K562 (cell line): ENCODE results near the gene SPI1. TPM values are rescaled to one million over a fixed set of nuclear protein-coding genes. Genes with fewer than 3 reads are reported as not detected.

ENCODE experiments used
- CREB3 ChIP-seq: fragments of 450-650 bp; conservative IDR thresholded peaks from 2 replicates; pipeline ENCODE4 v1.6.1; 2016; ENCODE audit warnings: missing genetic modification characterization, low read depth, mild to moderate bottlenecking, missing compliant biosample characterization, moderate library complexity
- DPF2 ChIP-seq: fragments of 450-650 bp; IDR thresholded peaks from 2 replicates; pipeline ENCODE4 v1.6.1; 2016
- HMBOX1 ChIP-seq: sonication (generic); IDR thresholded peaks from 2 replicates; pipeline ENCODE4 v1.6.1; 2016
- HOXB6 ChIP-seq: fragments of 250-450 bp; sonication (Bioruptor Pico); IDR thresholded peaks from 2 replicates; pipeline ENCODE4 v1.5.1; 2022; ENCODE audit warnings: mild to moderate bottlenecking, borderline replicate concordance
- KAT2B ChIP-seq: IDR thresholded peaks from one replicate; pipeline ENCODE4 v1.6.1; 2012; ENCODE audit warnings: low read depth, mild to moderate bottlenecking, control low read depth, inconsistent platforms, low read length, moderate library complexity
- LEF1 ChIP-seq: fragments of 450-650 bp; IDR thresholded peaks from 2 replicates; pipeline ENCODE4 v1.6.1; 2016; ENCODE audit warnings: mild to moderate bottlenecking
- NRF1 ChIP-seq, 2 experiments: fragments of 450-650 bp; IDR thresholded peaks in 1 of 2; conservative IDR thresholded peaks in 1 of 2; 2 replicates each; pipeline ENCODE4 v1.6.1; 2014; ENCODE audit warnings: mild to moderate bottlenecking in 2 of 2
- POLR2A ChIP-seq: fragments of 450-650 bp; conservative IDR thresholded peaks from 2 replicates; pipeline ENCODE4 v1.6.1; 2016
- TAF1 ChIP-seq: IDR thresholded peaks from 2 replicates; pipeline ENCODE4 v1.6.1; 2011; ENCODE audit warnings: mild to moderate bottlenecking, low read length, moderate library complexity; ENCODE audit not compliant: insufficient read depth, control insufficient read depth, severe bottlenecking; ENCODE audit errors: extremely low read depth
- TFAM ChIP-seq: fragments of 250-450 bp; sonication (Bioruptor Pico); conservative IDR thresholded peaks from 2 replicates; pipeline ENCODE4 v1.5.0; 2021; ENCODE audit warnings: mild to moderate bottlenecking, moderate library complexity
- ZNF282 ChIP-seq: sonication (generic); formaldehyde crosslinking; IDR thresholded peaks from 2 replicates; pipeline ENCODE4 v1.8.1; 2023; ENCODE audit warnings: missing genetic modification reagents
- ZNF354B ChIP-seq: fragments of 250-450 bp; sonication (Bioruptor Pico); IDR thresholded peaks from 2 replicates; pipeline ENCODE4 v1.4.0; 2020
- ZNF561 ChIP-seq: fragments of 450-650 bp; formaldehyde crosslinking; conservative IDR thresholded peaks from 2 replicates; pipeline ENCODE4 v1.4.0; 2020; ENCODE audit warnings: mild to moderate bottlenecking, moderate library complexity
- polyA plus RNA-seq, 8 experiments: library from polyadenylated mRNA; depleted of rRNA in 4 of 8; stranded (reverse) in 5 of 8; unstranded in 3 of 8; fragments of >200 nt; fragmentation: Nextera tagmentation in 2 of 8; fragmentation: Illumina TruSeq in 1 of 8; extraction: Ambion mirVana in 2 of 8; extraction: Trizol in 1 of 8; gene quantifications; 2 replicates each; pipeline versions ENCODE4 v1.2.1 to v1.2.3, GENCODE V29; 2011 to 2014; ENCODE audit warnings: inconsistent platforms in 1 of 8, missing spikeins in 1 of 8
- total RNA-seq, 7 experiments: library from RNA; depleted of rRNA in 6 of 7; stranded (reverse); fragments of >200 nt in 6 of 7; fragmentation: Illumina TruSeq in 2 of 7; extraction: Trizol in 2 of 7; gene quantifications; 2 replicates each; pipeline versions ENCODE4 v1.2.1 to v1.2.3, GENCODE V29; 2011 to 2021; ENCODE audit warnings: low replicate concordance in 1 of 7
- TF ChIP-seq, protein P1 (sequence below): fragments of 250-450 bp; sonication (Bioruptor Pico); IDR thresholded peaks from 2 replicates; pipeline ENCODE4 v1.4.0; 2020
- TF ChIP-seq, protein P2 (sequence below): sonication (generic); formaldehyde crosslinking; IDR thresholded peaks from 2 replicates; pipeline ENCODE4 v1.8.0; 2023; ENCODE audit warnings: mild to moderate bottlenecking, missing genetic modification reagents

The SPI1 gene
- total and polyA plus RNA-seq, 9 of the 15 experiments (the other 6 are each of a cell fraction or from before 2014, with no cell fraction given) = 0.10 to 33.7 (median 10.3) TPM

DNA sequence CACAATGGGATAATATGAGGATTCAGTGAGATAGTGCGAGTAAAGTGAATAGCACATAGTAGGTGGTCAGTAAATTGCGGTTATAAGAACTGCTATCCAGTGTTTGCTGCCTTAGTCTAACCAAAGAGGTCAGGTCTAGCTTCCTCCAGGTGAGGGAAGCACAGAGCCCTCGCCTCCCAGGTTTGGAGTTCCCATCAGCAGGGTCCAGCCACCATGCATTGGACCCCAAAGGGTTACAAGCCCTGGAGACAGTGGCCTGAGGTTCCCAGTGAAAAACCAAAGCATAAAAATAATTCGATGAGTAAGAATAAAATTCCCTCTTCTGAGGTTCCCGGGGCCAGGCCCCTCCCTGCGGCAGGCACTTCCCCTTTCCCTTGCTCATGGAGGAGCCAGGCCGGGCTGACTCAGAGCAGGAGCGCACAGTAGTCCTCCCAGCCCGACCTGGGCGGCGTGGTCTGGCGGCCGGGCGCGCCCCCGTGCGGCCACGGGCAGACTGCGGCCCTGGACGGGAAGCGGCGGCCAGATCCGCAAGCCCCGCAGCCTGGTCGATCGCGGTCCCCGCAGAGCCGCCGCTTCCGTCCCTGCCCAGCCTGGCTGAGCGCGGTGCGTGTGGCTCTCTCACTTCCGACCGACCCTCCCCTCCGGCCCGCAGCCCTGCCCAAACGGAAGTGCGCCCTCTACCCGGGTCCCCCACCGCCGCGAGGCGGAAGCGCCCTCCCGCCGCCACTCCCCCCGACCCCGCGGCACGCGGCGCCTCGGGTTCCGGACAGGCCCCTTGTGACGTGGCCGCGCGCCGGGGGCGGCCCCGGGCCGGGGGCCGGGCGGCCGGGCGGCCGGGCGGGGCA, 29.6 kb upstream of the SPI1 start, which contains the start of gene SLC39A13 (continued):
- TF ChIP-seq ZNF561 (CRISPR knock-in tag) (no peak), HOXB6 (CRISPR knock-in tag) (no peak), HMBOX1 (no peak), TAF1 (peak; percentile 62), POLR2A (peak; percentile 74), ZNF354B (CRISPR knock-in tag) (no peak), LEF1 (no peak), KAT2B (no peak), CREB3 (tag) (no peak), ZNF282 (peak; percentile 76; the same call in 1 of the 2 replicates), NRF1 (conservative IDR thresholded peaks at IDR 0.05 in 1 of 2, IDR thresholded peaks at IDR 0.05 in 1 of 2) (peak; percentile 50 to 62), DPF2 (peak; percentile 73; the same call in 1 of the 2 replicates), TFAM (CRISPR knock-in tag) (no peak)
- TF ChIP-seq, protein P1, sequence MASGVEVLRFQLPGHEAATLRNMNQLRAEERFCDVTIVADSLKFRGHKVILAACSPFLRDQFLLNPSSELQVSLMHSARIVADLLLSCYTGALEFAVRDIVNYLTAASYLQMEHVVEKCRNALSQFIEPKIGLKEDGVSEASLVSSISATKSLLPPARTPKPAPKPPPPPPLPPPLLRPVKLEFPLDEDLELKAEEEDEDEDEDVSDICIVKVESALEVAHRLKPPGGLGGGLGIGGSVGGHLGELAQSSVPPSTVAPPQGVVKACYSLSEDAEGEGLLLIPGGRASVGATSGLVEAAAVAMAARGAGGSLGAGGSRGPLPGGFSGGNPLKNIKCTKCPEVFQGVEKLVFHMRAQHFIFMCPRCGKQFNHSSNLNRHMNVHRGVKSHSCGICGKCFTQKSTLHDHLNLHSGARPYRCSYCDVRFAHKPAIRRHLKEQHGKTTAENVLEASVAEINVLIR (CRISPR knock-in tag) = peak; percentile 95
- TF ChIP-seq, protein P2, sequence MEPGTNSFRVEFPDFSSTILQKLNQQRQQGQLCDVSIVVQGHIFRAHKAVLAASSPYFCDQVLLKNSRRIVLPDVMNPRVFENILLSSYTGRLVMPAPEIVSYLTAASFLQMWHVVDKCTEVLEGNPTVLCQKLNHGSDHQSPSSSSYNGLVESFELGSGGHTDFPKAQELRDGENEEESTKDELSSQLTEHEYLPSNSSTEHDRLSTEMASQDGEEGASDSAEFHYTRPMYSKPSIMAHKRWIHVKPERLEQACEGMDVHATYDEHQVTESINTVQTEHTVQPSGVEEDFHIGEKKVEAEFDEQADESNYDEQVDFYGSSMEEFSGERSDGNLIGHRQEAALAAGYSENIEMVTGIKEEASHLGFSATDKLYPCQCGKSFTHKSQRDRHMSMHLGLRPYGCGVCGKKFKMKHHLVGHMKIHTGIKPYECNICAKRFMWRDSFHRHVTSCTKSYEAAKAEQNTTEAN (CRISPR knock-in tag) = peak; percentile 80; the same call in 1 of the 2 replicates
